Progenitor cell of endocrine pancreas (in vitro differentiated cells): ENCODE results near the gene RSBN1. TPM values are rescaled to one million over a fixed set of nuclear protein-coding genes. Genes with fewer than 3 reads are reported as not detected.
"Not testable (repeated sequence)": the region's sequence is repeated elsewhere in the genome, so short reads cannot be mapped to it uniquely, and the experiment has no call there.

Source experiments
- DNase-seq: peaks from one replicate; pipeline ENCODE4 v3.0.0; 2021; ENCODE audit warnings: low spot score; ENCODE audit not compliant: unreplicated experiment
- H3K27ac Mint-ChIP-seq: 2 replicates; pipeline ENCODE4 v1.8.0; 2021; ENCODE audit warnings: mild to moderate bottlenecking, moderate library complexity, mixed read lengths
- H3K27me3 Mint-ChIP-seq: 2 replicates; pipeline ENCODE4 v1.8.0; 2021; ENCODE audit warnings: mixed read lengths
- H3K36me3 Mint-ChIP-seq: 2 replicates; pipeline ENCODE4 v1.8.0; 2022; ENCODE audit warnings: mixed read lengths; ENCODE audit not compliant: insufficient read depth
- H3K4me1 Mint-ChIP-seq: 2 replicates; pipeline ENCODE4 v1.8.0; 2021; ENCODE audit warnings: low read depth, mixed read lengths
- H3K4me3 Mint-ChIP-seq: 2 replicates; pipeline ENCODE4 v1.8.0; 2021; ENCODE audit warnings: low read depth, mild to moderate bottlenecking, moderate library complexity, mixed read lengths
- H3K9me3 Mint-ChIP-seq: 2 replicates; pipeline ENCODE4 v1.8.0; 2021; ENCODE audit warnings: low read depth, mixed read lengths
- CTCF ChIP-seq: fragments of 200-600 bp; sonication (generic); IDR thresholded peaks from one replicate; pipeline ENCODE4 v1.5.0; 2021; ENCODE audit warnings: antibody characterized with exemption, mild to moderate bottlenecking; ENCODE audit not compliant: unreplicated experiment
- total RNA-seq: library from RNA; stranded (reverse); gene quantifications from 2 replicates; pipeline ENCODE4 v1.2.1, GENCODE V29; 2021

RSBN1 gene
- total RNA-seq, 1 donor from 2014 or later = 25.9 TPM

GRCh38 chr1:113744114-113744513, 68.2 kb downstream of the RSBN1 start:
- DNase-seq = no peak
- H3K4me1 Mint-ChIP-seq = peaks cover 8% of the 10 kb centered on the region
- peaks cover 17% of the 10 kb centered on the region for H3K36me3 Mint-ChIP-seq
- H3K9me3 Mint-ChIP-seq = peaks cover 7% of the 10 kb centered on the region
- no peak for TF ChIP-seq CTCF
- no peaks in the 10 kb centered on the region for H3K27me3 Mint-ChIP-seq
- no peak overlapping the region for H3K4me3 Mint-ChIP-seq
- no peak overlapping the region for H3K27ac Mint-ChIP-seq

GRCh38 chr1:113742515-113742914, 69.8 kb downstream of the RSBN1 start:
- Mint-ChIP-seq H3K4me3 (no peak overlapping the region), H3K9me3 (peaks cover 7% of the 10 kb centered on the region), H3K27me3 (no peaks in the 10 kb centered on the region), H3K4me1 (peaks cover 8% of the 10 kb centered on the region), H3K36me3 (peaks cover 15% of the 10 kb centered on the region), H3K27ac (no peak overlapping the region)
- DNase-seq = no peak
- no peak for TF ChIP-seq CTCF

- Mint-ChIP-seq H3K27ac (no peak overlapping the region), H3K4me3 (no peak overlapping the region), H3K27me3 (no peaks in the 10 kb centered on the region), H3K4me1 (no peaks in the 10 kb centered on the region), H3K9me3 (no peaks in the 10 kb centered on the region), H3K36me3 (peaks cover 22% of the 10 kb centered on the region)
- no peak for DNase-seq
- no peak for TF ChIP-seq CTCF
Measured at GRCh38 chr1:113734357-113735055, 77.8 kb downstream of the RSBN1 start.

GRCh38 chr1:113732802-113733201, 79.5 kb downstream of the RSBN1 start:
- TF ChIP-seq CTCF = no peak
- H3K27me3 Mint-ChIP-seq = no peaks in the 10 kb centered on the region
- peaks cover 33% of the 10 kb centered on the region for H3K36me3 Mint-ChIP-seq
- H3K4me3 Mint-ChIP-seq = no peak overlapping the region
- no peak overlapping the region for H3K27ac Mint-ChIP-seq
- peaks cover 2% of the 10 kb centered on the region for H3K9me3 Mint-ChIP-seq
- H3K4me1 Mint-ChIP-seq = no peaks in the 10 kb centered on the region
- no peak for DNase-seq

- Mint-ChIP-seq H3K36me3 (peaks cover 72% of the 10 kb centered on the region), H3K9me3 (peaks cover 30% of the 10 kb centered on the region), H3K27ac (no peak overlapping the region), H3K4me3 (no peak overlapping the region), H3K27me3 (no peaks in the 10 kb centered on the region), H3K4me1 (no peaks in the 10 kb centered on the region)
- no peak for DNase-seq
- TF ChIP-seq CTCF = no peak
Measured at GRCh38 chr1:113721010-113721409, 91.3 kb downstream of the RSBN1 start.

- H3K4me3 Mint-ChIP-seq, DNase-seq, H3K27ac Mint-ChIP-seq, H3K4me1 Mint-ChIP-seq, H3K27me3 Mint-ChIP-seq: not testable (repeated sequence)
- peaks cover 30% of the 10 kb centered on the region for H3K9me3 Mint-ChIP-seq
- peaks cover 68% of the 10 kb centered on the region for H3K36me3 Mint-ChIP-seq
Measured at GRCh38 chr1:113718621-113719020, 93.7 kb downstream of the RSBN1 start.

- not testable (repeated sequence) for H3K27ac Mint-ChIP-seq, H3K4me1 Mint-ChIP-seq, H3K4me3 Mint-ChIP-seq, H3K27me3 Mint-ChIP-seq, DNase-seq
- Mint-ChIP-seq H3K9me3 (peaks cover 30% of the 10 kb centered on the region), H3K36me3 (peaks cover 64% of the 10 kb centered on the region)
Measured at GRCh38 chr1:113717506-113717905, 94.8 kb downstream of the RSBN1 start.
